CD14-positive monocyte (primary cell): ENCODE measurements around the gene ANKLE1. TPM values are rescaled to one million over a fixed set of nuclear protein-coding genes. Genes with fewer than 3 reads are reported as not detected.

Source experiments
- DNase-seq, 3 donors: peaks; one replicate each; pipeline ENCODE4 v3.0.0-alpha.2; 2011 to 2022
- H2AFZ ChIP-seq: 2 replicates; pipeline ENCODE4 v1.6.0; 2012; ENCODE audit warnings: mild to moderate bottlenecking, low read depth, low read length, inconsistent platforms; ENCODE audit not compliant: insufficient read depth, poor library complexity, severe bottlenecking
- H3K27ac ChIP-seq, 2 donors: 1 replicate in 1 of 2; 2 replicates in 1 of 2; pipeline ENCODE4 v1.5.1; 2012 to 2013; ENCODE audit warnings: low read length in 2 of 2, control low read depth in 1 of 2, inconsistent platforms in 1 of 2, low read depth in 1 of 2, mild to moderate bottlenecking in 1 of 2
- H3K27me3 ChIP-seq, 2 donors: one replicate each; pipeline versions ENCODE4 v1.6.0 to v1.6.1; 2011 to 2013; ENCODE audit warnings: low read length in 2 of 2; ENCODE audit not compliant: control insufficient read depth in 2 of 2, insufficient read depth in 2 of 2
- H3K36me3 ChIP-seq, 2 donors: replicated peaks in 1 of 2; 1 replicate in 1 of 2; 2 replicates in 1 of 2; pipeline versions ENCODE4 v1.5.1 to v1.6.1; 2012 to 2013; ENCODE audit warnings: low read length in 2 of 2, control low read depth in 1 of 2, inconsistent platforms in 1 of 2, mild to moderate bottlenecking in 1 of 2; ENCODE audit not compliant: insufficient read depth in 2 of 2, control insufficient read depth in 1 of 2
- H3K4me1 ChIP-seq, 2 donors: 1 replicate in 1 of 2; 2 replicates in 1 of 2; pipeline versions ENCODE4 v1.5.1 to v1.6.1; 2012 to 2013; ENCODE audit warnings: low read length in 2 of 2, control low read depth in 1 of 2, inconsistent platforms in 1 of 2, mild to moderate bottlenecking in 1 of 2, moderate library complexity in 1 of 2; ENCODE audit not compliant: insufficient read depth in 2 of 2, control insufficient read depth in 1 of 2
- H3K4me2 ChIP-seq: replicated peaks from 2 replicates; pipeline ENCODE3; 2012; ENCODE audit warnings: low read length, moderate library complexity, mild to moderate bottlenecking; ENCODE audit not compliant: poor library complexity, severe bottlenecking; ENCODE audit errors: extremely low read depth
- H3K4me3 ChIP-seq, 3 experiments: fragments of 200-600 bp in 1 of 3; sonication (generic) in 1 of 3; replicated peaks in 1 of 3; 1 replicate in 2 of 3; 2 replicates in 1 of 3; pipeline ENCODE4 v1.5.1; 2011 to 2013; ENCODE audit warnings: low read length in 3 of 3, mild to moderate bottlenecking in 3 of 3, control low read depth in 2 of 3, low read depth in 2 of 3, inconsistent platforms in 1 of 3, moderate library complexity in 1 of 3
- H3K79me2 ChIP-seq: 2 replicates; pipeline ENCODE4 v1.6.0; 2012; ENCODE audit warnings: mild to moderate bottlenecking, control low read depth, inconsistent platforms, low read length, moderate library complexity; ENCODE audit not compliant: insufficient read depth
- H3K9ac ChIP-seq: 2 replicates; pipeline ENCODE4 v1.6.0; 2017; ENCODE audit warnings: low read length, mild to moderate bottlenecking; ENCODE audit not compliant: insufficient read depth, poor library complexity, severe bottlenecking
- H3K9me3 ChIP-seq, 2 donors: replicated peaks in 1 of 2; 1 replicate in 1 of 2; 2 replicates in 1 of 2; pipeline versions ENCODE4 v1.5.1 to v1.6.1; 2012 to 2013; ENCODE audit warnings: low read length in 2 of 2, control low read depth in 1 of 2; ENCODE audit not compliant: control insufficient read depth in 1 of 2, insufficient read depth in 1 of 2
- H4K20me1 ChIP-seq: 2 replicates; pipeline ENCODE4 v1.6.0; 2012; ENCODE audit warnings: mild to moderate bottlenecking, low read length, control low read depth, moderate library complexity; ENCODE audit not compliant: insufficient read depth
- H3K27ac Mint-ChIP-seq, 7 donors: one replicate each; pipeline ENCODE4 v1.8.0; 2020; ENCODE audit warnings: mild to moderate bottlenecking in 7 of 7, mixed read lengths in 7 of 7, moderate library complexity in 6 of 7, inconsistent platforms in 2 of 7
- H3K27me3 Mint-ChIP-seq, 3 donors: one replicate each; pipeline ENCODE4 v1.8.0; 2021 to 2022; ENCODE audit warnings: low read depth in 3 of 3, mild to moderate bottlenecking in 3 of 3, mixed read lengths in 3 of 3, moderate library complexity in 3 of 3, inconsistent platforms in 1 of 3
- H3K36me3 Mint-ChIP-seq, 2 donors: one replicate each; pipeline ENCODE4 v1.8.0; 2020; ENCODE audit warnings: mixed read lengths in 2 of 2, inconsistent platforms in 1 of 2, mild to moderate bottlenecking in 1 of 2
- H3K4me1 Mint-ChIP-seq: one replicate; pipeline ENCODE4 v1.8.0; 2020; ENCODE audit warnings: mild to moderate bottlenecking, mixed read lengths
- H3K4me3 Mint-ChIP-seq, 2 donors: one replicate each; pipeline ENCODE4 v1.8.0; 2020; ENCODE audit warnings: mild to moderate bottlenecking in 2 of 2, mixed read lengths in 2 of 2, moderate library complexity in 1 of 2
- H3K9me3 Mint-ChIP-seq, 7 donors: one replicate each; pipeline ENCODE4 v1.8.0; 2020 to 2022; ENCODE audit warnings: mixed read lengths in 7 of 7, mild to moderate bottlenecking in 6 of 7, moderate library complexity in 6 of 7, inconsistent platforms in 2 of 7
- WGBS: methylation state at CpG from one replicate; pipeline ENCODE4 v1.1.5; 2013; ENCODE audit warnings: missing lambda C conversion rate; ENCODE audit not compliant: insufficient coverage; 5-methylcytosine and 5-hydroxymethylcytosine counted together
- intact Hi-C, 2 donors: fragments of 100-400 bp; cut with micrococcal nuclease; formaldehyde crosslinking; loops; one replicate each; pipeline versions ENCODE4 v1.15.0 to v1.15.1; 2023
- polyA plus RNA-seq, 3 donors: library from polyadenylated mRNA; depleted of rRNA in 1 of 3; unstranded in 2 of 3; stranded (reverse) in 1 of 3; fragments of 300-500 nt in 2 of 3; fragments of >200 nt in 1 of 3; fragmentation: Illumina TruSeq in 2 of 3; gene quantifications; 1 replicate in 2 of 3; 2 replicates in 1 of 3; pipeline ENCODE4 v1.2.3, GENCODE V29; 2012 to 2021
- TF ChIP-seq, protein P1 (sequence below): fragments of 200-600 bp; IDR thresholded peaks from one replicate; pipeline ENCODE4 v1.8.0; 2022; ENCODE audit warnings: antibody characterized with exemption, mild to moderate bottlenecking

The ANKLE1 gene
- polyA plus RNA-seq, 3 donors: 1.3 to 8.5 (median 2.2) TPM

DNA sequence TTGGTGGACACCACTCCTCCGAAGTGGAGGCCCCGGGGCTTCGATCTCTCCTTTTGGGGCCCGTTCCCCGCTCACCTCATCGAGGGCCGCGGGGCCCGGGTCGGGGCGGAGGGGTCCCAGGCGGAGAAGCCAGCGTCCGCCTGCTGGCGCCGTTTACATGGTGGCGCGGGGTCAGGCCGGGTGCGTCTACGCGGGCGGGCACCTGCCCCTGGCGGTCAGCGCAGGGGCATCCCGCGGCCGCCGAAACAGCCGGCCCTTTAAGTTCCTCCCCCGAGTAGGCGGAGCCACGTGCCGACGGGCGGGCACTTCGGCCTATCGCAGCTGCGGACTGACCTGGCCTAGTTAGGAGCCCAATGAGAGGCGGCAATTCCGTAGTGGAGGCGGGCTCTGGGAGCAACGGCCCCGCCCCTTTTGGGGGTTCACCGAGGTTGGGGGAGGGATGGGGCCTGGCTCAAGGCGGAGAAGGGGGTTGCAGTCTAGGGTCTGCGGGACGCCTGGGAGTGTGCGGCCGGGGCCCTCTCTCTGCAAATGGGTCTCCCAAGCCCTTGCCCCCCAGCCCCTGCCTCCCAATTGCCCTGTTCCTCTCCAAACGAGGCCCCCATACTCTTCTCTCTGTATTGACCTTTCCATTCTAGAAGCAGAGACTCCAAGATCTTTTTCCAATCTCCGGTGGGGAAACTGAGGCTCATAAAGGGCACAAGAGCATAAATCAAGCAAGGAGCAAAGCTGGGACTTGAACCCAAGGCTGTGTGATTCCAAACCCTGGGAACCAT lies 21.7 kb downstream of the ANKLE1 start, which contains the start of gene ABHD8:
ABHD8 (minus strand) TSS at position 259 of the 773 bp plus-strand sequence. CDS start 1,809 bp downstream, outside the sequence.
- peaks cover 2 to 4% of the 10 kb centered on the region in 2 donors for H3K9me3 ChIP-seq
- H2AFZ ChIP-seq: peak within 1 kb of the TSS; percentile 84
- DNase-seq: peak; percentile 94 to 97 (median 97)
- peaks cover 2 to 8% of the 10 kb centered on the region in 2 donors for H3K36me3 ChIP-seq
- H3K79me2 ChIP-seq: peaks cover 47% of the 10 kb centered on the region
- H3K9me3 Mint-ChIP-seq: peaks cover 0 to 8% (median 5%) of the 10 kb centered on the region in 7 donors
- 1% methylated on average over 49 of the region's 52 CpGs for WGBS
- peak within 1 kb of the TSS; percentile 83 to 88 for H3K4me3 Mint-ChIP-seq
- intact Hi-C loops: loop anchor here in 1 of 2 donors (5.0 kb wide), 1 partner anchor 34 kb away; the partner anchor contains the start of gene GTPBP3
- peak within 1 kb of the TSS; percentile 65 for H3K9ac ChIP-seq
- peaks cover 42 to 46% of the 10 kb centered on the region in 2 donors for H3K4me1 ChIP-seq
- peaks cover 18% of the 10 kb centered on the region for H4K20me1 ChIP-seq
- peak within 1 kb of the TSS; percentile 63 to 81 (median 80) for H3K4me3 ChIP-seq
- H3K27ac Mint-ChIP-seq: peak within 1 kb of the TSS; percentile 42 to 79 (median 74)
- H3K4me2 ChIP-seq: peak within 1 kb of the TSS; percentile 97
- peaks cover 9 to 25% of the 10 kb centered on the region in 2 donors for H3K36me3 Mint-ChIP-seq
- no peaks in the 10 kb centered on the region for H3K27me3 ChIP-seq
- H3K27ac ChIP-seq: peak within 1 kb of the TSS; percentile 33 to 55
- TF ChIP-seq, protein P1, sequence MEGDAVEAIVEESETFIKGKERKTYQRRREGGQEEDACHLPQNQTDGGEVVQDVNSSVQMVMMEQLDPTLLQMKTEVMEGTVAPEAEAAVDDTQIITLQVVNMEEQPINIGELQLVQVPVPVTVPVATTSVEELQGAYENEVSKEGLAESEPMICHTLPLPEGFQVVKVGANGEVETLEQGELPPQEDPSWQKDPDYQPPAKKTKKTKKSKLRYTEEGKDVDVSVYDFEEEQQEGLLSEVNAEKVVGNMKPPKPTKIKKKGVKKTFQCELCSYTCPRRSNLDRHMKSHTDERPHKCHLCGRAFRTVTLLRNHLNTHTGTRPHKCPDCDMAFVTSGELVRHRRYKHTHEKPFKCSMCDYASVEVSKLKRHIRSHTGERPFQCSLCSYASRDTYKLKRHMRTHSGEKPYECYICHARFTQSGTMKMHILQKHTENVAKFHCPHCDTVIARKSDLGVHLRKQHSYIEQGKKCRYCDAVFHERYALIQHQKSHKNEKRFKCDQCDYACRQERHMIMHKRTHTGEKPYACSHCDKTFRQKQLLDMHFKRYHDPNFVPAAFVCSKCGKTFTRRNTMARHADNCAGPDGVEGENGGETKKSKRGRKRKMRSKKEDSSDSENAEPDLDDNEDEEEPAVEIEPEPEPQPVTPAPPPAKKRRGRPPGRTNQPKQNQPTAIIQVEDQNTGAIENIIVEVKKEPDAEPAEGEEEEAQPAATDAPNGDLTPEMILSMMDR: peak; percentile 74
- H3K27me3 Mint-ChIP-seq: no peaks in the 10 kb centered on the region
- H3K4me1 Mint-ChIP-seq: peaks cover 33% of the 10 kb centered on the region

DNA sequence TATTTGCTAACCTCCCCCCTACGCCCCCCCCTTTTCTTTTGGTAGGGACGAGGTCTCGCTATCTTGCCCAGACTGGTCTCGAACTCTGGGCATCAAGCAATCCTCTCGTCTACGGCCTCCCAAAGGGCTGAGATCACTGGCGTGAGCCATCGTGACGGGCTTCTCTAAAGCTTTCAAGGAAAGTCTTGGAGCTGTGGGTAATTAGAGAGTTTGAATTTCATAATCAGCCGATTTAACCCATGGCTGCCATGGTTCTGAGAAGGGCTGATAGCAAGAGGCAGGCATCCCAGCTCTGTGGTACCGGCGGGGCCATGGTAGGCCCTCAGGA lies 22.2 kb downstream of the ANKLE1 start:
- 86% methylated on average over 11 of the region's 12 CpGs for WGBS
- Histone ChIP-seq H3K27me3 (no peaks in the 10 kb centered on the region), H2AFZ (no peak overlapping the region), H3K9me3 (no peaks in the 10 kb centered on the region), H3K9ac (no peak overlapping the region), H3K4me1 (peaks cover 42 to 48% of the 10 kb centered on the region in 2 donors), H3K36me3 (peaks cover 2% of the 10 kb centered on the region in 2 donors), H3K27ac (no peak overlapping the region), H3K4me3 (peak overlapping the region in 1 of 3 experiments; percentile 81), H3K4me2 (peak overlapping the region; percentile 97), H3K79me2 (peaks cover 41% of the 10 kb centered on the region), H4K20me1 (peaks cover 18% of the 10 kb centered on the region)
- intact Hi-C loops: loop anchor here in 1 of 2 donors (2.0 to 5.0 kb wide), 2 partner anchors 33 to 37 kb away; partner anchors contain the start of genes BABAM1 and GTPBP3
- Mint-ChIP-seq H3K36me3 (peaks cover 6 to 19% of the 10 kb centered on the region in 2 donors), H3K9me3 (peaks cover 0 to 3% (median 0%) of the 10 kb centered on the region in 7 donors), H3K27ac (peak overlapping the region in 2 of 7 donors; percentile 77 to 79), H3K27me3 (peaks cover 0 to 3% (median 0%) of the 10 kb centered on the region in 3 donors), H3K4me1 (peaks cover 33% of the 10 kb centered on the region), H3K4me3 (peak overlapping the region in 1 of 2 donors; percentile 50)
- TF ChIP-seq, protein P1: no peak
- DNase-seq: no peak
